ENCODE data around the gene FGFR3.

GRCh38 chr4:1805493-1806222 is 12.6 kb downstream of the FGFR3 start:
- TF ChIP-seq CTCF (IDR thresholded peaks at IDR 0.05) (no peak), SMC3 (IDR thresholded peaks at IDR 0.05; ENCODE audit: low read depth, low read length) (no peak), RFX5 (IDR thresholded peaks at IDR 0.05; ENCODE audit: low read length) (no peak)

Measured in SK-N-SH (cell line).